HG03342 (cell line): Measurements from ENCODE around the gene CLEC11A.

Experiments
- ATAC-seq: cut with Tn5 transposase; IDR thresholded peaks from one replicate; pipeline ENCODE4 v1.9.1; 2021; ENCODE audit warnings: mild to moderate bottlenecking, moderate library complexity; ENCODE audit not compliant: unreplicated experiment

CLEC11A gene

GRCh38 chr19:50723069-50723468 is at the start of gene CLEC11A:
Gene CLEC11A (plus strand): TSS chr19:50723364. CDS start chr19:50723526, 162 bp downstream.
- ATAC-seq = no peak

- ATAC-seq = no peak
These were observed 46.5 kb upstream of the CLEC11A start for GRCh38 chr19:50676625-50677197.

GRCh38 chr19:50677636-50678035 is 45.5 kb upstream of the CLEC11A start:
- ATAC-seq = no peak

GRCh38 chr19:50678323-50678722 is 44.8 kb upstream of the CLEC11A start:
- ATAC-seq = no peak

- ATAC-seq = peak; percentile 67
These were observed 43.7 kb upstream of the CLEC11A start for GRCh38 chr19:50679177-50680125.

- no peak for ATAC-seq
These were observed 36.7 kb upstream of the CLEC11A start for GRCh38 chr19:50686310-50687032.

GRCh38 chr19:50688766-50689165 is 34.4 kb upstream of the CLEC11A start:
- ATAC-seq = no peak

GRCh38 chr19:50690439-50690838 is 32.7 kb upstream of the CLEC11A start:
- ATAC-seq = no peak

GRCh38 chr19:50693064-50693975 is 29.8 kb upstream of the CLEC11A start:
- ATAC-seq = no peak

- no peak for ATAC-seq
These were observed 28.4 kb upstream of the CLEC11A start for GRCh38 chr19:50694815-50695145.

- no peak for ATAC-seq
These were observed 27.7 kb upstream of the CLEC11A start for GRCh38 chr19:50695251-50696093.

- no peak for ATAC-seq
These were observed 27.1 kb upstream of the CLEC11A start for GRCh38 chr19:50696094-50696483.

- no peak for ATAC-seq
These were observed 25.6 kb upstream of the CLEC11A start for GRCh38 chr19:50697414-50698124.

GRCh38 chr19:50701367-50701985 is 21.7 kb upstream of the CLEC11A start:
- no peak for ATAC-seq

GRCh38 chr19:50702158-50702870 is 20.9 kb upstream of the CLEC11A start:
- no peak for ATAC-seq

GRCh38 chr19:50702871-50703829 is 20.0 kb upstream of the CLEC11A start:
- ATAC-seq = no peak
